GM12875 (cell line): ENCODE data around the gene VIT.

ENCODE experiments used
- H3K4me3 ChIP-seq: one replicate; pipeline ENCODE4 v1.5.1; 2011; ENCODE audit warnings: low read depth, low read length, control low read depth
- CTCF ChIP-seq: IDR thresholded peaks from 2 replicates; pipeline ENCODE4 v1.5.1; 2011; ENCODE audit warnings: low read depth, mild to moderate bottlenecking, control low read depth, inconsistent platforms, low read length, moderate library complexity, borderline replicate concordance; ENCODE audit not compliant: insufficient read depth

Gene VIT

GRCh38 chr2:36658277-36658748 is 38.2 kb upstream of the VIT start:
- H3K4me3 ChIP-seq: no peak overlapping the region
- no peak for TF ChIP-seq CTCF

GRCh38 chr2:36659218-36659617 is 37.3 kb upstream of the VIT start:
- TF ChIP-seq CTCF: no peak
- no peak overlapping the region for H3K4me3 ChIP-seq

GRCh38 chr2:36659872-36660312 is 36.6 kb upstream of the VIT start:
- no peak for TF ChIP-seq CTCF

GRCh38 chr2:36662638-36663037 is 33.9 kb upstream of the VIT start:
- no peak for TF ChIP-seq CTCF
- H3K4me3 ChIP-seq: no peak overlapping the region

More at GRCh38 chr2:36659872-36660312, 36.6 kb upstream of the VIT start:
- no peak overlapping the region for H3K4me3 ChIP-seq

GRCh38 chr2:36663295-36663694 is 33.2 kb upstream of the VIT start:
- H3K4me3 ChIP-seq: no peak overlapping the region
- no peak for TF ChIP-seq CTCF

- H3K4me3 ChIP-seq: no peak overlapping the region
- peak; percentile 62; the same call in 1 of the 2 replicates for TF ChIP-seq CTCF
These were observed 32.4 kb upstream of the VIT start for GRCh38 chr2:36663851-36664695.

- no peak for TF ChIP-seq CTCF
- H3K4me3 ChIP-seq: no peak overlapping the region
These were observed 31.8 kb upstream of the VIT start for GRCh38 chr2:36664696-36665076.
